HG02981 (cell line): Measurements from ENCODE around the gene FAM193B.
"Not testable (repeated sequence)": the region's sequence is repeated elsewhere in the genome, so short reads cannot be mapped to it uniquely, and the experiment has no call there.

Experiments used
- ATAC-seq: cut with Tn5 transposase; IDR thresholded peaks from one replicate; pipeline ENCODE4 v1.9.1; 2021; ENCODE audit warnings: mild to moderate bottlenecking, moderate library complexity; ENCODE audit not compliant: unreplicated experiment

Gene FAM193B

GRCh38 chr5:177487975-177488374 is 66.4 kb downstream of the FAM193B start:
- ATAC-seq: no peak

- no peak for ATAC-seq
Measured at GRCh38 chr5:177487144-177487543, 67.2 kb downstream of the FAM193B start.

GRCh38 chr5:177486256-177486655 is 68.1 kb downstream of the FAM193B start:
- no peak for ATAC-seq

- not testable (repeated sequence) for ATAC-seq
Measured at GRCh38 chr5:177485753-177486152, 68.6 kb downstream of the FAM193B start.

GRCh38 chr5:177484902-177485549 is 69.3 kb downstream of the FAM193B start:
- no peak for ATAC-seq

- ATAC-seq: no peak
Measured at GRCh38 chr5:177483994-177484901, 70.1 kb downstream of the FAM193B start.

GRCh38 chr5:177483042-177483441 is 71.3 kb downstream of the FAM193B start:
- ATAC-seq: no peak

GRCh38 chr5:177482359-177482795 is 72.0 kb downstream of the FAM193B start:
- ATAC-seq: no peak

- ATAC-seq: no peak
Measured at GRCh38 chr5:177479774-177480173, 74.6 kb downstream of the FAM193B start.

GRCh38 chr5:177478711-177479646 is 75.4 kb downstream of the FAM193B start:
- no peak for ATAC-seq

GRCh38 chr5:177477701-177478477 is 76.5 kb downstream of the FAM193B start:
- no peak for ATAC-seq

GRCh38 chr5:177476531-177477233 is 77.7 kb downstream of the FAM193B start:
- no peak for ATAC-seq

- ATAC-seq: no peak
Measured at GRCh38 chr5:177475563-177476427, 78.6 kb downstream of the FAM193B start.

GRCh38 chr5:177474846-177475562 is 79.4 kb downstream of the FAM193B start:
- no peak for ATAC-seq

- ATAC-seq: no peak
Measured at GRCh38 chr5:177474002-177474476, 80.3 kb downstream of the FAM193B start.

GRCh38 chr5:177473443-177474001 is 80.8 kb downstream of the FAM193B start, which contains the start of gene DBN1:
Gene DBN1, minus strand, starts transcription at chr5:177473634. Its CDS starts 113 bp downstream, at chr5:177473521.
- peak; percentile 29 for ATAC-seq
